ENCODE data around the gene KCNJ16.

DNA sequence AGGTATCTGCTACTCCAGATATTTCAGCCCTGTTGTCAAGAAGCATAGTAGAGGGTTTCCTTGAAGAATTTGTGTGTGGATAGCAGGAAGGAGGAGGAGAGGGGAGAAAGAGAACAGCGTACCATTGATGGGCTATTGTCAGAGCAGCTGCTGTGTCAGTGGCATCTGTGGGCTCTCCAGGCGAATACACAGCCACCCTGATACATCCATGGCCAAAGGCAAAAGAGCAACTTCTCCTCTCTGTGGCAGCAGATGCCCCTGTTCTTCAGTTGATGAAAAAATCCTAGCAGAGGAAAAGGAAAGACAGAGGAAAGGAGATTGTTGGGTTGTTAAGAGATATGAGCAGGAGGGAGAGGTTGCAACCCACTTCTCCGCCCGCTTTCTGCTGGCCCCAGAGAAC lies 82.1 kb downstream of the KCNJ16 start:
- no peak for TF ChIP-seq RAD21 (IDR thresholded peaks at IDR 0.05; ENCODE audit: low read depth)
- TF ChIP-seq, protein P1, sequence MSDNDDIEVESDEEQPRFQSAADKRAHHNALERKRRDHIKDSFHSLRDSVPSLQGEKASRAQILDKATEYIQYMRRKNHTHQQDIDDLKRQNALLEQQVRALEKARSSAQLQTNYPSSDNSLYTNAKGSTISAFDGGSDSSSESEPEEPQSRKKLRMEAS (IDR thresholded peaks at IDR 0.05) = no peak
- TF ChIP-seq EP300 (IDR thresholded peaks at IDR 0.05; ENCODE audit: borderline replicate concordance) = no peak
- no peak for TF ChIP-seq NFIC (IDR thresholded peaks at IDR 0.05)
- TF ChIP-seq YY1 (IDR thresholded peaks at IDR 0.05; ENCODE audit: low read depth) = no peak
- TF ChIP-seq ZBTB7A (IDR thresholded peaks at IDR 0.05; ENCODE audit: low read depth) = no peak
- TF ChIP-seq TEAD4 (IDR thresholded peaks at IDR 0.05) = no peak
- TF ChIP-seq, protein P2, sequence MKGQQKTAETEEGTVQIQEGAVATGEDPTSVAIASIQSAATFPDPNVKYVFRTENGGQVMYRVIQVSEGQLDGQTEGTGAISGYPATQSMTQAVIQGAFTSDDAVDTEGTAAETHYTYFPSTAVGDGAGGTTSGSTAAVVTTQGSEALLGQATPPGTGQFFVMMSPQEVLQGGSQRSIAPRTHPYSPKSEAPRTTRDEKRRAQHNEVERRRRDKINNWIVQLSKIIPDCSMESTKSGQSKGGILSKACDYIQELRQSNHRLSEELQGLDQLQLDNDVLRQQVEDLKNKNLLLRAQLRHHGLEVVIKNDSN (IDR thresholded peaks at IDR 0.05) = no peak
- TF ChIP-seq, protein P3, sequence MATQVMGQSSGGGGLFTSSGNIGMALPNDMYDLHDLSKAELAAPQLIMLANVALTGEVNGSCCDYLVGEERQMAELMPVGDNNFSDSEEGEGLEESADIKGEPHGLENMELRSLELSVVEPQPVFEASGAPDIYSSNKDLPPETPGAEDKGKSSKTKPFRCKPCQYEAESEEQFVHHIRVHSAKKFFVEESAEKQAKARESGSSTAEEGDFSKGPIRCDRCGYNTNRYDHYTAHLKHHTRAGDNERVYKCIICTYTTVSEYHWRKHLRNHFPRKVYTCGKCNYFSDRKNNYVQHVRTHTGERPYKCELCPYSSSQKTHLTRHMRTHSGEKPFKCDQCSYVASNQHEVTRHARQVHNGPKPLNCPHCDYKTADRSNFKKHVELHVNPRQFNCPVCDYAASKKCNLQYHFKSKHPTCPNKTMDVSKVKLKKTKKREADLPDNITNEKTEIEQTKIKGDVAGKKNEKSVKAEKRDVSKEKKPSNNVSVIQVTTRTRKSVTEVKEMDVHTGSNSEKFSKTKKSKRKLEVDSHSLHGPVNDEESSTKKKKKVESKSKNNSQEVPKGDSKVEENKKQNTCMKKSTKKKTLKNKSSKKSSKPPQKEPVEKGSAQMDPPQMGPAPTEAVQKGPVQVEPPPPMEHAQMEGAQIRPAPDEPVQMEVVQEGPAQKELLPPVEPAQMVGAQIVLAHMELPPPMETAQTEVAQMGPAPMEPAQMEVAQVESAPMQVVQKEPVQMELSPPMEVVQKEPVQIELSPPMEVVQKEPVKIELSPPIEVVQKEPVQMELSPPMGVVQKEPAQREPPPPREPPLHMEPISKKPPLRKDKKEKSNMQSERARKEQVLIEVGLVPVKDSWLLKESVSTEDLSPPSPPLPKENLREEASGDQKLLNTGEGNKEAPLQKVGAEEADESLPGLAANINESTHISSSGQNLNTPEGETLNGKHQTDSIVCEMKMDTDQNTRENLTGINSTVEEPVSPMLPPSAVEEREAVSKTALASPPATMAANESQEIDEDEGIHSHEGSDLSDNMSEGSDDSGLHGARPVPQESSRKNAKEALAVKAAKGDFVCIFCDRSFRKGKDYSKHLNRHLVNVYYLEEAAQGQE (IDR thresholded peaks at IDR 0.05; ENCODE audit: low read depth) = no peak
- TF ChIP-seq CEBPB (IDR thresholded peaks at IDR 0.05) = no peak
